MCF 10A (cell line): ENCODE measurements around the gene SEPTIN3. TPM values are rescaled to one million over a fixed set of nuclear protein-coding genes. Genes with fewer than 3 reads are reported as not detected.
A peak's percentile ranks its signal among the peaks of the same experiment; 100 is the strongest.

ENCODE experiments used
- BruUV-seq: library from RNA; stranded (reverse); fragments of 400-500 nt; replicated peaks from 2 replicates; lab custom pipeline; 2021; lab: Mats Ljungman, UMichigan
- CTCF ChIA-PET: fragments of 300-600 bp; sonication (Branson Sonifier 250); formaldehyde crosslinking; extraction: SDS; loops from one replicate; lab custom pipeline; 2021; ENCODE audit warnings: antibody characterized with exemption, inconsistent platforms; lab: Yijun Ruan, JAX
- POLR2A ChIA-PET: fragments of 300-600, 350-650 bp; sonication (Branson Sonifier 250); formaldehyde crosslinking; extraction: SDS; loops from one replicate; lab custom pipeline; 2020; ENCODE audit warnings: antibody characterized with exemption, inconsistent platforms; lab: Yijun Ruan, JAX
- DNase-seq: peaks from one replicate; pipeline ENCODE4 v3.0.0-alpha.2; 2018; ENCODE audit not compliant: unreplicated experiment
- H3K27ac Mint-ChIP-seq: one replicate; pipeline ENCODE4 v1.8.0; 2022; ENCODE audit warnings: mild to moderate bottlenecking, low read depth, mixed read lengths; ENCODE audit not compliant: unreplicated experiment
- H3K27me3 Mint-ChIP-seq: one replicate; pipeline ENCODE4 v1.8.0; 2022; ENCODE audit warnings: mixed read lengths; ENCODE audit not compliant: insufficient read depth, unreplicated experiment
- H3K36me3 Mint-ChIP-seq: one replicate; pipeline ENCODE4 v1.8.0; 2022; ENCODE audit warnings: mild to moderate bottlenecking, moderate library complexity, mixed read lengths; ENCODE audit not compliant: insufficient read depth, unreplicated experiment
- H3K4me1 Mint-ChIP-seq: one replicate; pipeline ENCODE4 v1.8.0; 2022; ENCODE audit warnings: mixed read lengths; ENCODE audit not compliant: insufficient read depth, unreplicated experiment
- H3K4me3 Mint-ChIP-seq: one replicate; pipeline ENCODE4 v1.8.0; 2022; ENCODE audit warnings: mild to moderate bottlenecking, moderate library complexity, mixed read lengths; ENCODE audit not compliant: unreplicated experiment
- H3K9me3 Mint-ChIP-seq: one replicate; pipeline ENCODE4 v1.8.0; 2022; ENCODE audit warnings: mixed read lengths; ENCODE audit not compliant: unreplicated experiment
- CTCF ChIP-seq: fragments of 200-600 bp; IDR thresholded peaks from one replicate; pipeline ENCODE4 v1.8.0; 2022; ENCODE audit warnings: antibody characterized with exemption, mild to moderate bottlenecking; ENCODE audit not compliant: unreplicated experiment
- intact Hi-C: fragments of 100-400 bp; cut with micrococcal nuclease; formaldehyde crosslinking; loops from 2 replicates; pipeline ENCODE4 v1.14.1; 2022
- total RNA-seq: library from RNA; stranded (reverse); gene quantifications from 2 replicates; pipeline ENCODE4 v1.2.3, GENCODE V29; 2022

Gene SEPTIN3
- total RNA-seq, 1 experiment from 2014 or later, result 0.21 TPM

- no peaks in the 10 kb centered on the region for H3K27me3 Mint-ChIP-seq
- peak overlapping the region; percentile 0 for H3K27ac Mint-ChIP-seq
- CTCF ChIA-PET, result interaction anchor here (0.5 to 1.3 kb wide), 4 partner anchors 15 to 26 kb away, joined by 3 read pairs; no protein-coding TSS in a partner anchor
- no peak overlapping the region for H3K4me3 Mint-ChIP-seq
- no peak for TF ChIP-seq CTCF
- no TSS peak for BruUV-seq
- no peaks in the 10 kb centered on the region for H3K36me3 Mint-ChIP-seq
- DNase-seq, result no peak
- H3K4me1 Mint-ChIP-seq, result peaks cover 15% of the 10 kb centered on the region
- POLR2A ChIA-PET, result interaction anchor here (0.7 to 1.5 kb wide), 4 partner anchors 37 to 107 kb away, joined by 3 to 9 read pairs (median 5); partner anchors contain the start of genes CENPM, NDUFA6 and SMDT1
- no peaks in the 10 kb centered on the region for H3K9me3 Mint-ChIP-seq
- intact Hi-C loops, result no loop called here
Observed at GRCh38 chr22:41982865-41983264, 13.6 kb downstream of the SEPTIN3 start.

- BruUV-seq, result no TSS peak
- Mint-ChIP-seq H3K4me1 (peaks cover 15% of the 10 kb centered on the region), H3K27me3 (no peaks in the 10 kb centered on the region), H3K9me3 (no peaks in the 10 kb centered on the region), H3K36me3 (no peaks in the 10 kb centered on the region), H3K27ac (peak overlapping the region; percentile 0), H3K4me3 (no peak overlapping the region)
- peak; percentile 85 for DNase-seq
- POLR2A ChIA-PET, result interaction anchor here (0.6 to 1.5 kb wide), 6 partner anchors 16 to 1273 kb away, joined by 3 to 9 read pairs (median 4); partner anchors contain the start of genes CENPM, NDUFA6 and SMDT1
- intact Hi-C loops, result no loop called here
- no peak for TF ChIP-seq CTCF
- CTCF ChIA-PET, result interaction anchor here (0.5 to 0.9 kb wide), 4 partner anchors 17 to 294 kb away, joined by 3 to 5 read pairs (median 3); no protein-coding TSS in a partner anchor
Observed at GRCh38 chr22:41983513-41984405, 14.5 kb downstream of the SEPTIN3 start.

- Mint-ChIP-seq H3K4me3 (no peak overlapping the region), H3K36me3 (no peaks in the 10 kb centered on the region), H3K27ac (no peak overlapping the region), H3K4me1 (peaks cover 15% of the 10 kb centered on the region), H3K9me3 (no peaks in the 10 kb centered on the region), H3K27me3 (no peaks in the 10 kb centered on the region)
- no peak for TF ChIP-seq CTCF
- intact Hi-C loops, result no loop called here
- DNase-seq, result no peak
- POLR2A ChIA-PET, result no interaction called here
- no TSS peak for BruUV-seq
- CTCF ChIA-PET, result no interaction called here
Observed at GRCh38 chr22:41987276-41987675, 18.0 kb downstream of the SEPTIN3 start.

- Mint-ChIP-seq H3K9me3 (no peaks in the 10 kb centered on the region), H3K27me3 (no peaks in the 10 kb centered on the region), H3K4me1 (no peaks in the 10 kb centered on the region), H3K36me3 (peaks cover 5% of the 10 kb centered on the region), H3K27ac (no peak overlapping the region), H3K4me3 (no peak overlapping the region)
- no peak for DNase-seq
- no TSS peak for BruUV-seq
- intact Hi-C loops, result no loop called here
- TF ChIP-seq CTCF, result no peak
- POLR2A ChIA-PET, result no interaction called here
- CTCF ChIA-PET, result no interaction called here
Observed at GRCh38 chr22:41989246-41989645, 20.0 kb downstream of the SEPTIN3 start.
